Stimulated activated naive CD8-positive, alpha-beta T cell treated with anti-CD3 and anti-CD28 coated beads, Interleukin-15, amount 100 ng/mL, for 72 hours (primary cell): ENCODE results near the gene UGCG.
"Not testable (repeated sequence)": the region's sequence is repeated elsewhere in the genome, so short reads cannot be mapped to it uniquely, and the experiment has no call there.

Experiments
- ATAC-seq: fragments of 150-1000 bp; cut with Tn5 transposase; 2 replicates; pipeline ENCODE4 v1.10.0; 2021; ENCODE audit warnings: mild to moderate bottlenecking, moderate library complexity
- DNase-seq, 2 donors: peaks; one replicate each; pipeline ENCODE4 v3.0.0; 2021 to 2022
- H3K27ac Mint-ChIP-seq, 2 donors: one replicate each; pipeline ENCODE4 v1.8.0; 2022; ENCODE audit warnings: mild to moderate bottlenecking in 2 of 2, mixed read lengths in 2 of 2, moderate library complexity in 2 of 2
- H3K27me3 Mint-ChIP-seq: one replicate; pipeline ENCODE4 v1.8.0; 2022; ENCODE audit warnings: mixed read lengths
- H3K4me1 Mint-ChIP-seq: one replicate; pipeline ENCODE4 v1.8.0; 2022; ENCODE audit warnings: mild to moderate bottlenecking, mixed read lengths
- H3K4me3 Mint-ChIP-seq, 2 donors: one replicate each; pipeline ENCODE4 v1.8.0; 2022; ENCODE audit warnings: mild to moderate bottlenecking in 2 of 2, mixed read lengths in 2 of 2, moderate library complexity in 1 of 2
- H3K9me3 Mint-ChIP-seq, 2 donors: one replicate each; pipeline ENCODE4 v1.8.0; 2022; ENCODE audit warnings: mixed read lengths in 2 of 2

The UGCG gene

DNA sequence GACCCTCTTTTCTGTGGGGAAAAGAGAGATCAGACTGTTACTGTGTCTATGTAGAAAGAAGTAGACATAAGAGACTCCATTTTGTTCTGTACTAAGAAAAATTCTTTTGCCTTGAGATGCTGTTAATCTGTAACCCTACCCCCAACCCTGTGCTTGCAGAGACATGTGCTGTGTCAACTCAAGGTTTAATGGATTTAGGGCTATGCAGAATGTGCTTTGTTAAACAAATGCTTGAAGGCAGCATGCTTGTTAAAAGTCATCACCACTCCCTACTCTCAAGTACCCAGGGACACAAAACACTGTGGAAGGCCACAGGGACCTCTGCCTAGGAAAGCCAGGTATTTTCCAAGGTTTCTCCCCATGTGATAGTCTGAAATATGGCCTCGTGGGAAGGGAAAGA lies 21.3 kb upstream of the UGCG start:
- not testable (repeated sequence) for ATAC-seq
- peaks cover 13% of the 10 kb centered on the region for H3K4me1 Mint-ChIP-seq

DNA sequence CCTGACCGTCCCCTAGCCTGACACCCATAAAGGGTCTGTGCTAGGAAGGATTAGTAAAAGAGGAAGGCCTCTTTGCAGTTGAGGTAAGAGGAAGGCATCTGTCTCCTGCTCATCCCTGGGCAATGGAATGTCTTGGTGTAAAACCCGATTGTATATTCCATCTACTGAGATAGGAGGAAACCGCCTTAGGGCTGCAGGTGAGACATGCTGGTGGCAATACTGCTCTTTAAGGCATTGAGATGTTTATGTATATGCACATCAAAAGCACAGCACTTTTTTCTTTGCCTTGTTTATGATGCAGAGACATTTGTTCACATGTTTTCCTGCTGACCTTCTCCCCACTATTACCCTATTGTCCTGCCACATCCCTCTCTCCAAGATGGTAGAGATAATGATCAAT lies 20.9 kb upstream of the UGCG start:
- H3K27ac Mint-ChIP-seq, H3K27me3 Mint-ChIP-seq, DNase-seq, H3K4me1 Mint-ChIP-seq, H3K9me3 Mint-ChIP-seq, ATAC-seq, H3K4me3 Mint-ChIP-seq: not testable (repeated sequence)

More for the DNA sequence above, 21.3 kb upstream of the UGCG start:
- not testable (repeated sequence) for H3K4me3 Mint-ChIP-seq, H3K27me3 Mint-ChIP-seq, H3K9me3 Mint-ChIP-seq, H3K27ac Mint-ChIP-seq, DNase-seq

DNA sequence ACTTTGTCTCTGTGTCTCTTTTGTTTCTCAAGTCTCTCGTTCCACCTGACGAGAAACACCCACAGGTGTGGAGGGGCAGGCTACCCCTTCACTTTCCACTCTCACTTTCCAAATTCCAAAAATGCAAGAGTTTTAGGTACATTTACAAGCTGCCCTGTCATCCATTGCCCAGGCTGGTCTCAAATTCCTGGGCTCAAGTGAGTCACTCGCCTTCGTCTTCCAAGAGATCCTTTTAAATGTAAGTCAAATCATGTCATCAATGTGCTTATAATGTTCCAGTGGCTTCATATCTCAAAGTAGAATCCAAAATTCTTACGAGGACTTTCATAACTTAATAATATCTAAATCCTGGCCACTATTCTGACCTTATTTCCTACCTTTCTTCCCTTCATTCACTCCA lies 20.4 kb upstream of the UGCG start:
- no peak for DNase-seq
- no peak overlapping the region for H3K27ac Mint-ChIP-seq
- peaks cover 4% of the 10 kb centered on the region for H3K4me1 Mint-ChIP-seq
- H3K4me3 Mint-ChIP-seq = no peak overlapping the region
- H3K9me3 Mint-ChIP-seq = peaks cover 0 to 5% of the 10 kb centered on the region in 2 donors
- peaks cover 8% of the 10 kb centered on the region for H3K27me3 Mint-ChIP-seq
- ATAC-seq = no peak

DNA sequence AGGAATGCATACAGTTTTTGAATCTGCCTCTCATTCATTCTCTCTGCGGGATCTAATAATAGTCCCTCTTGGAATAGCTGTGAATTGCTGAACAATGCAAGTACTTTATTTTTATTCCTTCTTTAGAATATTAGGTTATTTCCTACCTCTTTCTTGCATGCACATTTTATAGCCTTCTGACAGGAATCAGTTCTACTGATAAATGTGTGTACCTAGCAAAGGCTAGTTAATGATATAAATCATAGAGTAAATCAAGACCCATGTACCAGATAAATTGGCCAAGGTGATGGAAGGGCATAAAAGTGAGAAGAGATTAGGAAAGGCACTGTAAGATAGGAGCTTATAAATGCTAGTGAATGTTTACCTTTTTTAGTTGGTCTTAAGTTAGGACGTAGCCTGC lies 19.2 kb upstream of the UGCG start:
- H3K27me3 Mint-ChIP-seq = peaks cover 8% of the 10 kb centered on the region
- H3K4me3 Mint-ChIP-seq = no peak overlapping the region
- ATAC-seq = no peak
- H3K4me1 Mint-ChIP-seq = no peaks in the 10 kb centered on the region
- H3K9me3 Mint-ChIP-seq = peaks cover 0 to 15% of the 10 kb centered on the region in 2 donors
- H3K27ac Mint-ChIP-seq = no peak overlapping the region
- no peak for DNase-seq

DNA sequence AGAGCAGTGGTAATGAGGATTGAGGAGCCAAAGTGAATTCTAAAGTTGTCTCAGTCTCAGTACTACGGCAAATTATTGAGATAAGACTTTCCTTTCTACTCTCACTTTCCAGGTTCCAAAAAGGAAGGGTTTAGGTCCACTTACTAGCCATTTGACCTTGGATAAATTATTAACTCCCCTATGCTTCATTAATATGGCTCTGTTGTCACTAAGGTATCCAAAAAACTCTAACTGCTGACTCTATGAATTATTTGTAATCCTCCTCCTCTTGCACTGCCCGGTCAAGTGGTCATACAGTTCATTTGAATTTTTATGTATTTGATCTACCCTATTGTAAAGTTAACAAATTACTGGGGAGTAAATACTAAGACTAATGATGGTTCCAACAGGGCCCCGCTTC lies 17.7 kb upstream of the UGCG start:
- Mint-ChIP-seq H3K27me3 (peaks cover 8% of the 10 kb centered on the region), H3K4me1 (no peaks in the 10 kb centered on the region), H3K9me3 (peaks cover 0 to 15% of the 10 kb centered on the region in 2 donors), H3K27ac (no peak overlapping the region), H3K4me3 (no peak overlapping the region)
- DNase-seq = no peak
- no peak for ATAC-seq

DNA sequence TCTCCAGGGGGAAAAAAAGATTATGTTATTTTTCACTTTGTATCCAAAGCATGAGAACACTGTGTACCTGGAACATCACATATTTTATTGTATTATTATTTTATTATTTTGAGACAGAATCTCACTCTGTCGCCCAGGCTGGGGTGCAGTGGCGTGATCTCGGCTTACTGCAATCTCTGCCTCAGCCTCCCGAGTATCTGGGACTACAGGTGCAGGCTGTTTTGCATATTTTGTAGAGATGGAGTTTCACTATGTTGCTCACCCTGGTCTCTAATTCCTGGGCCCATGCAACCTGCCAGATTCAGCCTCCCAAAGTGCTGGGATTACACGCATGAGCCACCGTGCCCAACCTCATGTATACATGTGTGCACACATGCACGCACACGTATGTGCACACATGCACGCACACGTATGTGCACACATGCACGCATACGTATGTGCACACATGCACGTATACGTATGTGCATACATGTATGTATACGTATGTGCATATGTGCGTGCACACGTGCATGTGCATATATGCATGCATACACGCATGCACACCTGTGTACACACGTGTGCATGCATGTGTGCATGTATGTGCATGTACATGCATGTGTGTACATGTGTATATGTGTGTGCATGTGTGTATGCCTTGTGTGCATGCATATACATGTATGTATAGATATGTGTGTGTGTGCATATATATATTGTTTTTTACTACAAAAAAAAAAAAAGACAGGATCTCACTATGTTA lies 9.5 kb upstream of the UGCG start:
- H3K4me1 Mint-ChIP-seq = no peaks in the 10 kb centered on the region
- no peaks in the 10 kb centered on the region for H3K27me3 Mint-ChIP-seq
- DNase-seq (no peak), ATAC-seq (no peak)
- H3K9me3 Mint-ChIP-seq = peaks cover 0 to under 1% of the 10 kb centered on the region in 2 donors
- H3K4me3 Mint-ChIP-seq = no peak overlapping the region
- H3K27ac Mint-ChIP-seq = no peak overlapping the region

DNA sequence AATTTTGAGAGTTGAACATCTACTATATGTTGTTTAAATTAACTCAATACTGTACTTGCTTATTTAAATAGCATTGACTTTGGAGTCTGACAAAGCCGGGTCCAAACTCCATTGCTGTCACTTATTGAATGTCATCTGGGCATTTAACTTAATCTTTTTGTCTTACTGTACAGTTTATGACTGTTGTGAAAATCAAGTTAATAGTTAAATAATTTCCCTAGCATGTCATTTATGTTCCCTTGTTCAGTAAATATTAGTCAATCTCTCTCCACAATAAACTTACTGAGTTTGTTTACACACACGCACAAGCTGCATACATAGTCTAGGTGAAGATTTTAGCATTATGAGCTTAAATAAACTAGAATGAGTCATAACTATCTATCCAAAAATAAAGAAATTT lies 6.3 kb upstream of the UGCG start:
- ATAC-seq = no peak
- no peaks in the 10 kb centered on the region for H3K9me3 Mint-ChIP-seq

DNA sequence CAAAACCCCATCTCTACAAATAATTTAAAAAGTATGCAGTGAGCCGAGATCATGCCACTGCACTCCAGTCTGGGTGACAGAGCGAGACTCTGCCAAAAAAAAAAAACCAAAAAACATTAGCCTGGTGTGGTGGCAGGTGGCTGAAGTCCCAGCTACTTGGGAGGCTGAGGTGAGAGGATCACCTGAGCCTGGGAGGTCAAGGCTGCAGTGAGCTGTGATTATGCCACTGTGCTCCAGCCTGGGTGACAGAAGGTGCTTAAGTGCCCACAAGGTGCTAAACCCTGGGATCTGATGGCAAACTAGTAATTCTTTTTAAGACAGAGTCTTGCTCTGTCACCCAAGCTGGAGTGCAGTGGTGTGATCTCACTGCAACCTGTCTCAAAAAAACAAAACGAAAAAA lies 5.7 kb upstream of the UGCG start:
- H3K4me3 Mint-ChIP-seq, H3K27me3 Mint-ChIP-seq, ATAC-seq, H3K9me3 Mint-ChIP-seq, H3K4me1 Mint-ChIP-seq, DNase-seq, H3K27ac Mint-ChIP-seq: not testable (repeated sequence)

More for the DNA sequence above, 6.3 kb upstream of the UGCG start:
- Mint-ChIP-seq H3K4me3 (no peak overlapping the region), H3K4me1 (no peaks in the 10 kb centered on the region), H3K27me3 (no peaks in the 10 kb centered on the region), H3K27ac (no peak overlapping the region)
- no peak for DNase-seq

DNA sequence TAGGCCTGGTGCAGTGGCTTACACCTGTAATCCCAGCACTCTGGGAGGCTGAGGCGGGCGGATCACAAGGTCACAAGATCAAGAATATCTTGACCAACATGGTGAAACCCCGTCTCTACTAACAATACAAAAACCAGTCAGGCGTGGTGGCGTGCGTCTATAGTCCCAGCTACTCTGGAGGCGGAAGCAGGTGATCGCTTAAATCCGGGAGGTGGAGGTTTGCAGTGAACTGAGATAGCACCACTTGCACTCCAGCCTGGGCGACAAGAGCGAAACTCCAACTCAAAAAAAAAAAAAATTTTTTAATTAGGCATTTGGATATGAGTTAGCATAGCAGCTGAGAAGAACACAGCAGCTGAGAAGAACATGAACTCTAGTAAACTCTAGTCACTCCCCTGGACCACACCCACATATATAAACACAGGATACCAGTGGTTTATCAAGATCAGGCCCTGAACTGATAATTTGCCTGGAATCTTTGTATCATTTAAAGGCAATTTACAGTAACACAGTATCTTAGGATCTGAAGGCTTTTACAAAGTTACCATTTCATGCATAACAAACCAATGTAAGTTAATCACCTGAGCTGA lies 4.6 kb upstream of the UGCG start:
- no peaks in the 10 kb centered on the region for H3K4me1 Mint-ChIP-seq

DNA sequence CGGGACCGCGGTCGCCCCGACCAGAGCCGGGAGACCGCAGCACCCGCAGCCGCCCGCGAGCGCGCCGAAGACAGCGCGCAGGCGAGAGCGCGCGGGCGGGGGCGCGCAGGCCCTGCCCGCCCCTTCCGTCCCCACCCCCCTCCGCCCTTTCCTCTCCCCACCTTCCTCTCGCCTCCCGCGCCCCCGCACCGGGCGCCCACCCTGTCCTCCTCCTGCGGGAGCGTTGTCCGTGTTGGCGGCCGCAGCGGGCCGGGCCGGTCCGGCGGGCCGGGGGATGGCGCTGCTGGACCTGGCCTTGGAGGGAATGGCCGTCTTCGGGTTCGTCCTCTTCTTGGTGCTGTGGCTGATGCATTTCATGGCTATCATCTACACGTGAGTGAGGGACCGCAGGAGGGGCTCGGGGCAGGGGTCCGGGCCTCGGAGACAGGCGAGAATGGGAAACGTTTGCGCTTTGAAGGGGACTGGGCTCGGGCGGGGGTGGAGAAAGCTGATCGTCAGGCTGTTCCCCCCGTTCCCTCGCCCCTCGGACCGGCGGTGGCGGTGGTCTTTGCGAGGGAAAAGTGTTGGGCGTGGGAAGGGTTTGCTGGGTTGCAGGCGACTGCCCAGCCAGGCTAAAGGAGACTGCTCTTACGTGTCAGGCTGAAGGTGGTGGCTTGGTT lies 457 bp downstream of the UGCG start:
- H3K4me3 Mint-ChIP-seq = peak overlapping the region in 1 of 2 donors; percentile 91
- ATAC-seq = peak; percentile 73
- H3K27ac Mint-ChIP-seq = no peak overlapping the region
- H3K4me1 Mint-ChIP-seq = peaks cover 15% of the 10 kb centered on the region
- DNase-seq = peak in 1 of 2 donors; percentile 53
- H3K27me3 Mint-ChIP-seq = no peaks in the 10 kb centered on the region
- no peaks in the 10 kb centered on the region for H3K9me3 Mint-ChIP-seq

More for the DNA sequence above, 4.6 kb upstream of the UGCG start:
- H3K4me3 Mint-ChIP-seq = no peak overlapping the region
- DNase-seq (no peak), ATAC-seq (no peak)
- no peaks in the 10 kb centered on the region for H3K9me3 Mint-ChIP-seq
- H3K27ac Mint-ChIP-seq = no peak overlapping the region
- H3K27me3 Mint-ChIP-seq = no peaks in the 10 kb centered on the region

DNA sequence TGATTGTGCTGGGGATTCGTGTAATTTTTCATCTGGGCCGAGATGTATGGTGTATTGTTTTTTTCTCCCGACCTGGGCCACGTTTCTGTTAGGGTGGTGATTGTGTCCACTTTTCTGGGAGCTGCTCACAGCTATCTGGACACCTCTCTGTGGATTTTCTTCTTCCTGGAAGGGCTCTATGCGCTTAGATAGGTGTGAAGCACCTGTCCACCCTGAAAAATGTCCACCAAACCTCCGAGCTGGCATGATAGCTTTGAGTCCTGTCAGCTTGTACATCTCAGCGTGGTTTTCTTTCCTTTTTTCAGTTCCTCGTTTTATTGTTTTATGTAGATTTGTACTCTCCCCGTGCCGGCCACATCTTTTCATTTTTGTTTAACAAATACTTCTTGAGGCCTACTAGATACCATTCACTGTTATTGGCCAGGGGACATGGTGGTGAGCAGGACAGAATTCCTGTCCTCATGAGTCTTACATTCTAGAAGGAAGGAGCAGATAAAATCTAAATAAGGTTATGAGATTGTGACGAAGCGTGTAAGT lies 1.1 kb downstream of the UGCG start:
- no peaks in the 10 kb centered on the region for H3K27me3 Mint-ChIP-seq
- no peak overlapping the region for H3K4me3 Mint-ChIP-seq
- H3K9me3 Mint-ChIP-seq = no peaks in the 10 kb centered on the region
- DNase-seq (no peak), ATAC-seq (no peak)
- peaks cover 15% of the 10 kb centered on the region for H3K4me1 Mint-ChIP-seq
- no peak overlapping the region for H3K27ac Mint-ChIP-seq

DNA sequence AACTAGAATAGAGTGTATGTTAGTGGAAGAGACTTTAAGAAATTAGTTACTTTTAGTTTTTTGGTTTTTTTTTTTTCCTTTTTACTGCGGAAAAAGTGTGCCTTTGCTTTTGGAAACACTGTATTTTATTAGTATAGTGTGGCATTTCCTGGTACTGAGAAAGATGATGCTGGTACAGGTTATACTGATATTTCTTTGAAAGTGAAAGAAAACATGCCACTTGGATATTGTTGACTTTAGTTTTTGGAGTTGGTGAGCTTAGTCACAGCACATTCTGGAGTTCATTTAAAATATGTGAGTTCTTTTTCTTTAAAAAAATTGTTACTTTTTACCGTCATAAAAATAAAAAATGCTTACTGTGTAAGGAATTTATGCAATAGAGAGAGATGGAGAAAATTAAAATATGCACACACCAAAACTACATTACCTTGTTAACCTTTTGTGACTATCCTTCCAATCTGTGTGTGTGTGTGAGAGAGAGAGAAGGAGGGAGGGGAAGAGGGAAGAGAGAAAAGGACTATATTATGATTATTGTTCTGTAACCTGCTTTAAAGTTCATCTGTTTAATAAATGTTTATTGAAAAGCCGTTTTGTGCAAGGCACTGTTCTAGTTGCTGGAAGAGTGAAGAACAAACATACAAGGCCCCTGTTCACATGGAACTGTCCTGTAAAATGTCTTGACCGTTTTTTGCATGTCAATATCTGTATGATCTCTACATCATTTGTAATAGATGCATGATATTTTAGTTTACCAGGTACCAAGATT lies 1.9 kb downstream of the UGCG start:
- ATAC-seq (no peak), DNase-seq (no peak)
- H3K4me3 Mint-ChIP-seq = no peak overlapping the region
- no peak overlapping the region for H3K27ac Mint-ChIP-seq
- no peaks in the 10 kb centered on the region for H3K27me3 Mint-ChIP-seq
- no peaks in the 10 kb centered on the region for H3K9me3 Mint-ChIP-seq
- peaks cover 21% of the 10 kb centered on the region for H3K4me1 Mint-ChIP-seq

DNA sequence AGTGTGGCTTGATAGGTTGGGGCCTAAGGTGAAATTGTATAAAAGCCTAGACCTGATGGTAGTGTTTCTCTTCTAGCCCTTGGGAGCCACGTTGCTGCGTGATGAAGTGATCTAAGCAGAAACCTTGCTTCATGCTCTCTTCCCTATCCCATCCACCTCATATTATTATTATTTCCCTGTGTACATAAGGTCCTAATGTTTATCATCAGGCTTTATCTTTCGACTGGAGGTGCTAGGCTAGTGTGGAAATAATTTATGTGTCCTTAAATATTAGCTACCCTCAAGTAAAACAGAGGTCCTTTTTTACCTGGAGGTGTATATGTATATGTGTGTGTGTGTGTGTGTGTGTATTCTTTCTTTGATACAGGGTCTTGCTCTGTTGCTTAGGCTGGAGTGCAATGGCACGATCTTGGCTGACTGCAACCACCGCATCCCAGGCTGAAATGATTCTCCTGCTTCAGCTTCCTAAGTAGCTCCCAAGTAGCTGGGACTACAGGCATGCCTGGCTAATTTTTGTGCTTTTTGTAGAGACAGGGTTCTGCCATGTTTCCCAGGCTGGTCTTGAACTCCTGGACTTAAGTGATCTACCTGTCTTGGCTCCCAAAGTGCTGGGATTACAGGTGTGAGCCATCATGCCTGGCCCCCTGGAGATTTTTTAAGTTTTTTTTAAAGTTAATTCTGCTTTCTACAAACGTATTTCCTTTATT lies 3.7 kb downstream of the UGCG start:
- Mint-ChIP-seq H3K27me3 (no peaks in the 10 kb centered on the region), H3K9me3 (no peaks in the 10 kb centered on the region), H3K27ac (no peak overlapping the region), H3K4me3 (no peak overlapping the region), H3K4me1 (peaks cover 36% of the 10 kb centered on the region)
- DNase-seq = no peak
- ATAC-seq = no peak

DNA sequence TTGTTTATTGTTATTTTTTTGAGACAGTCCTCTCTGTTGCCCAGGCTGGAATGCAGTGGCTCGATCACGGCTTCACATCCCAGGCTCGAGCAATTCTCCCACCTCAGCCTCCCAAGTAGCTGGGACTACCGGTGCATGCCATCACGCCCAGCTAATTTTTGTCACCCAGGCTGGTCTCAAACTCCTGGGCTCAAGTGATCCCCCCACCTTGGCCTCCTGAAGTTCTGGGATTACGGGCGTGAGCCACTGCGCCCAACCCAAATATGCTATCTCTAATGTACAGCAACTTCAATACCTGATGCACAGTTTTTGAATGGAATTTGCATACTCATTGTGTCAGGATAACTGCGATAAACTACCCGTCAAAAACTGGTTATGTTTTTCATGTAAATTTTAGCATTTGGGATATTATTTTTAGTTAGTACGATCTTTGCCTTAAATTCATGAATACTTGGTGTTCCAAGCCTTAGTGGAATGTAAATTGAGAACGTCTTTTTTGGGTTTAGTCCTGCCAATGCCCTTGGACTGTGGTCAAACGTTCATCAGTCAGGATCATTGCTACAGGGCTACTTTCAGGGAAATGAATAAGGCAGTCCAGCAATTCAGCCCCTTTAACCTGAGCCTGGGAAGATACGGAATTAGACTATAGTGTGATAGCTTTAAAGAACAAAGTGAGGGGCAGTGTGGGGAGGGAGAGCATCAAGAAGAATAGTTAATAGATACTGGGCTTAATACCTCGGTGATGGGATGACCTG lies 4.4 kb downstream of the UGCG start:
- ATAC-seq (no peak), DNase-seq (no peak)
- Mint-ChIP-seq H3K4me3 (no peak overlapping the region), H3K4me1 (peaks cover 42% of the 10 kb centered on the region), H3K9me3 (no peaks in the 10 kb centered on the region), H3K27ac (no peak overlapping the region), H3K27me3 (no peaks in the 10 kb centered on the region)
